Measurements from ENCODE around the gene BCL2.

DNA sequence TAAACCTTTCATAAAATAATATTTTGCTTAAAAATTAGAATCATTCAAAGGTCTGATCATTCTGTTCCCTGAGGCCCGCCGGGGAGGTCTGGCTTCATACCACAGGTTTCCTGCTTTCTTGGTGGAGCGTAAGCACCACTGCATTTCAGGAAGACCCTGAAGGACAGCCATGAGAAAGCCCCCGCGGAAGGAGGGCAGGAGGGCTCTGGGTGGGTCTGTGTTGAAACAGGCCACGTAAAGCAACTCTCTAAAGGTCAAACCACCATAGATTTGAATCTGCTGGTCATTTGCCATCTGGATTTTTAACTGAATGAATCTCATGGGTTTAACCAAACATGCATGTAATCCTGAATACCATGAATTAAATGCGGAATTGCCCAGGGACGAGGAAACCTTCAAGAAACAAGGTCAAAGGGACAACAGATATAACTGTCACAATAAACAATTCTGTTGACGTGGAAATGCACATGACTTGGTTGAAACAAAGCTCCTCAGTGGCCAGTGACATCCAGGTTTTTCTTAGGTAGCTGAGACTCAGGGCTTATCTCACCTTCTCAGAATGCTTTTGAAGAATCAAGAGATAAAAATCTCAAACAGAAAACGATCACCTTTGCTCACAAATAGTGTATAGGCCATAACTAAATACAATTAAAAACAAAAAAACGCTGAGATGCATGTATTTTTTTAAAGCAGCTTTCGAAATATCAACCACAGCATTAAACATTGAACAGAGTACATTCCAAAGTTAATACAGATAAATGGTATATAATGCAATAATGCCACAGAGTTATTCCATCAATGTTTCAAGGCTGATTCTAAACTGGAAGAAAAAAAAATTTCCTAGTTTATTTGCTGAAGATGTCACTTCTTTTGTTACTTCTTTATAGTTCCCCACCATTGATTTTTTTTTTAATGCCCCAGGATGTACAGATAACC is 193.2 kb downstream of the BCL2 start:
- TF ChIP-seq, protein P1, sequence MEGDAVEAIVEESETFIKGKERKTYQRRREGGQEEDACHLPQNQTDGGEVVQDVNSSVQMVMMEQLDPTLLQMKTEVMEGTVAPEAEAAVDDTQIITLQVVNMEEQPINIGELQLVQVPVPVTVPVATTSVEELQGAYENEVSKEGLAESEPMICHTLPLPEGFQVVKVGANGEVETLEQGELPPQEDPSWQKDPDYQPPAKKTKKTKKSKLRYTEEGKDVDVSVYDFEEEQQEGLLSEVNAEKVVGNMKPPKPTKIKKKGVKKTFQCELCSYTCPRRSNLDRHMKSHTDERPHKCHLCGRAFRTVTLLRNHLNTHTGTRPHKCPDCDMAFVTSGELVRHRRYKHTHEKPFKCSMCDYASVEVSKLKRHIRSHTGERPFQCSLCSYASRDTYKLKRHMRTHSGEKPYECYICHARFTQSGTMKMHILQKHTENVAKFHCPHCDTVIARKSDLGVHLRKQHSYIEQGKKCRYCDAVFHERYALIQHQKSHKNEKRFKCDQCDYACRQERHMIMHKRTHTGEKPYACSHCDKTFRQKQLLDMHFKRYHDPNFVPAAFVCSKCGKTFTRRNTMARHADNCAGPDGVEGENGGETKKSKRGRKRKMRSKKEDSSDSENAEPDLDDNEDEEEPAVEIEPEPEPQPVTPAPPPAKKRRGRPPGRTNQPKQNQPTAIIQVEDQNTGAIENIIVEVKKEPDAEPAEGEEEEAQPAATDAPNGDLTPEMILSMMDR (IDR thresholded peaks at IDR 0.05): no peak
- TF ChIP-seq POLR2AphosphoS5 (IDR thresholded peaks at IDR 0.05): no peak
- TF ChIP-seq POLR2A (IDR thresholded peaks at IDR 0.05): no peak

All from sigmoid colon (tissue), 4 donors.